Effector memory CD4-positive, alpha-beta T cell (primary cell): ENCODE measurements around the gene ABCG1.

Experiments used
- DNase-seq, 3 donors: peaks; one replicate each; pipeline ENCODE4 v3.0.0-alpha.2; 2020
- H3K27ac ChIP-seq: 2 replicates; pipeline ENCODE4 v1.7.0; 2013; ENCODE audit warnings: mild to moderate bottlenecking, low read length, moderate library complexity; ENCODE audit not compliant: insufficient read depth, poor library complexity, severe bottlenecking
- H3K27me3 ChIP-seq: replicated peaks from 2 replicates; pipeline ENCODE4 v1.7.0; 2013; ENCODE audit warnings: mild to moderate bottlenecking, low read length; ENCODE audit not compliant: insufficient read depth, control insufficient read depth, poor library complexity, severe bottlenecking
- H3K36me3 ChIP-seq: 2 replicates; pipeline ENCODE4 v1.7.0; 2013; ENCODE audit warnings: mild to moderate bottlenecking, low read length, moderate library complexity; ENCODE audit not compliant: control insufficient read depth, insufficient read depth
- H3K4me1 ChIP-seq: 2 replicates; pipeline ENCODE4 v1.7.0; 2013; ENCODE audit warnings: low read length, mild to moderate bottlenecking; ENCODE audit not compliant: control insufficient read depth, insufficient read depth, poor library complexity, severe bottlenecking
- H3K4me3 ChIP-seq: 2 replicates; pipeline ENCODE4 v1.7.0; 2013; ENCODE audit warnings: low read length, low read depth, mild to moderate bottlenecking; ENCODE audit not compliant: insufficient read depth, poor library complexity, severe bottlenecking
- H3K9me3 ChIP-seq: 2 replicates; pipeline ENCODE4 v1.7.0; 2013; ENCODE audit warnings: mild to moderate bottlenecking, low read length, moderate library complexity; ENCODE audit not compliant: control insufficient read depth

ABCG1 gene

DNA sequence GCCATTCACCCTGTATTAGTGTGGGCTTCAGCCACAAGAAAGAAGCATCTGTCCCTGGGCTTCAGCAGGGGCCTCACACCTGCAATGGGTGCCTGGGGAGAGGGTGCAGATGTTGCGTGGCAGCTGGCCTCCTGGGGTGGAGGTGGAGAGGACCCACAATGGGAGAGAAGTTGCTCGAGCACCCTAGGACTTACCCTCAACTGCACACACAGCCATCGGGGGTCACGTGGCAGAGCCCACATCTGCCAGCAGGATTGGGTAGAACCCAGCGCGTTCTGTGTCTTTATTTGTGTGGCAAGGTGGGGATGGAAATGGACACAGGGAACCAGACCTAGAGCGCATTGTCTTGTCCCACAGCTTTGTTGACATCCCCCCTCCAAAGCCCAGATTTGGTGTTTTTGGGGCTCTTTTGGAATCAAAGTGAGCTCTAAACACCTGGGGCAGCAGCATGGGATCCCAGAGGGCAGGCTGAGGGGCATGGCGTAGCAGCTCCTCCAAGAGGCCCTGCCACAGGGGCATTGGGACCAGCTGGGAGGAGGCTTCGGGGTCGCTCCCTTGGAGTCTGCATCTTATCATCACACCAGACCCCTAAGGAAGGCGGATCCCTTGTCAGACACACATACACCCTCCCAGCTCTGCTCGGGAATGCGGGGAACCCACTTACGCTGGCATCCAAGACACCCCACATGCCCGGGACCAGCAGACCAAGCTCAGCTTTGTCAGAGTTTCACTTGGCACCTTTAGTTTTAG is 5.1 kb downstream of the ABCG1 start:
- no peaks in the 10 kb centered on the region for H3K9me3 ChIP-seq
- no peak overlapping the region for H3K27ac ChIP-seq
- peaks cover 30% of the 10 kb centered on the region for H3K4me1 ChIP-seq
- DNase-seq, result no peak
- H3K4me3 ChIP-seq, result no peak overlapping the region
- peaks cover 14% of the 10 kb centered on the region for H3K36me3 ChIP-seq
- no peaks in the 10 kb centered on the region for H3K27me3 ChIP-seq

DNA sequence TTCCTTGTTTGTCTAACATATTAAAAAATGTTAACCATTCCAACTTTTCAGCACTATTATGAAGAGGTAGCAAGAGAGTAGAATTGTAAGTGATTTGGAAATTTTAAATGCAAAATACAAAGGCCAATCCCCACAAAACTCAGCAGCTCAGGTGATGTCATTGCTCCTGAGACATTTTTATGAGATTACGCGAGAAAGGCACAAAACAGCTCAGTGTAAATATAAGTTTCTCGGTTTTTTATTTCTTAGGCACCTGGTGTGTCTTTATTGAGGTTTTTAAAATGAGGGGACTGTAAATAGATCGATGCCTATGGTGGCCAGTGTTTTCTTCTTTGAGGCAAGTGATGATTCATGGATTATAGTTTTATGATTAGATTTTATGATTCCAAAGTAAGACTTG is 6.1 kb downstream of the ABCG1 start:
- DNase-seq, result no peak
- Histone ChIP-seq H3K4me3 (no peak overlapping the region), H3K27ac (no peak overlapping the region), H3K27me3 (no peaks in the 10 kb centered on the region), H3K4me1 (peaks cover 32% of the 10 kb centered on the region), H3K36me3 (peaks cover 14% of the 10 kb centered on the region), H3K9me3 (no peaks in the 10 kb centered on the region)

DNA sequence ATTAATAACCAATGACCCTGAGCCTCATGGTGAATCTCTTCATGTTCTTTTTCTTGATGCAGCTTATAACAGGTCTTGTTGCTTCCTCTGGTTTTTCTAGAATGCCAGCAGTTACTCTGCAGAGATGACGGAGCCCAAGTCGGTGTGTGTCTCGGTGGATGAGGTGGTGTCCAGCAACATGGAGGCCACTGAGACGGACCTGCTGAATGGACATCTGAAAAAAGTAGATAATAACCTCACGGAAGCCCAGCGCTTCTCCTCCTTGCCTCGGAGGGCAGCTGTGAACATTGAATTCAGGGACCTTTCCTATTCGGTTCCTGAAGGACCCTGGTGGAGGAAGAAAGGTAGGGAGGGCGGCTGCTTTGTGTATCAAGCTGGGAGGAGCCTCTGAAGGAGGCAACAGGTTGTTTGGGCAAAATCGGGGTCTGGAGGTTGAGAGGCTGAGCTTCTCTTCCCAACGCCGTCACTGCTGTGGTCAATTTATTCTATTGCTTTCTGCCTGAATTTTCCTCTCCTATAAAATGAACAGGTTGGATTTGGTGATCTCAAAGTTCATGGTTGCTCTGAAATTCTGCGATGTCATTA is 6.7 kb downstream of the ABCG1 start:
- Histone ChIP-seq H3K27me3 (no peaks in the 10 kb centered on the region), H3K4me3 (no peak overlapping the region), H3K36me3 (peaks cover 14% of the 10 kb centered on the region), H3K4me1 (peaks cover 30% of the 10 kb centered on the region), H3K27ac (no peak overlapping the region), H3K9me3 (no peaks in the 10 kb centered on the region)
- DNase-seq, result no peak

DNA sequence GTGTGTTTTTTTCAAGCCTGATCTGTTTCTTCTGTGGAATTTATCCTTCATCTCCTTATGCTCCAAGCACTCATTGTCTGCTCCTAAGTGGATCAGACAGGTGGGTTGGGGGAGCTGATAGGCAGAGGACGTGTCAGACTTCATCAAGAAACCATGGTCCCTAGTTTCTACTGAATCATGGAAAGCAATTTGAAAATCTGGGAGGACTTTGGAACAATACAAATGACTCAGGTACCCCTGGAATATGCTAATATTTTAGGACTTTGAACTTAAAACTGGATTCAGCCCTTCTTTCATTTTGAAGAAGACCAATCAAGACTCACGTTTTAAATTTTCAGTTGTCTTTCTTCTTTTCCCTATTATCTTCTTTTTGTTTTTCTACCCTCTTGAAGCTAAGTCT is 7.7 kb downstream of the ABCG1 start:
- Histone ChIP-seq H3K27me3 (no peaks in the 10 kb centered on the region), H3K27ac (no peak overlapping the region), H3K4me1 (peaks cover 25% of the 10 kb centered on the region), H3K9me3 (no peaks in the 10 kb centered on the region), H3K36me3 (peaks cover 14% of the 10 kb centered on the region), H3K4me3 (no peak overlapping the region)
- no peak for DNase-seq

DNA sequence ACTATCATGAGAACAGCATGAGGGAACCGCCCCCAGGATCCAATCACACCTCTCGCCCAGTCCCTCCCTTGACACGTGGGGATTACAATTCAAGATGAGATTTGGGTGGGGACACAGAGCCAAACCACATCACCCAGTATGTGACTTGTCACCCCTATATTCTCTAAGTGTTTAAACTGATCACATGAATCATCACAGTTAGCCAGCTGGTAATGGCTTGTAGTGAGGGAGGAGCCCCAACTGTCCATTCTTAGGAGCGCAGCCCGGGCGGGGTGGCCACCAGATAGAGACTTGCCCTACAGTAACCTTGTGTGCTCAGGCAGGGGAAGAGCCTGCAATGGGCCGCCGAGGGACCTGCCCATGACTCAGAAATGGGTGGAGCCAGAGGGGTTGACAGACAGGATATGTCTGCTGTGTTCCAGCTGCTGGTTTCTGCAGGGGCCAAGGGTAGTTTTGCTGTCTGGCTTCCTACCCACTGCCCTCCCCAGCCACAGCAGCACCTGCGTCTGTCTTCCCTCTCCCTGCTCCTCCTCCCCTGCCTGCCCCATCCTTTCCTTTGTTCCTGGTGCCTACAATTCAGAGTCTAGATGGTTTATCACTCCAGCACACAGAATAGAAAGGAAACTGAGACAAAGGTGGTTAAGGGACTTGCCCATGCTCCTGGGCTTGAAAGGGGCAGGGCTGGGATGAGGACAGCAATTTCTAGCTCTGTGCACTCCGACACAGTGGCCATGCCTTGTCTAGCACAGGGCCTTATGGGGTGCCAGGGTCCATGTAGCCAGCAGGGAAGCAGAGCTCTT is 9.2 kb downstream of the ABCG1 start:
- H3K4me3 ChIP-seq, result peak overlapping the region; percentile 3
- peak overlapping the region; percentile 84 for H3K27ac ChIP-seq
- H3K27me3 ChIP-seq, result no peaks in the 10 kb centered on the region
- H3K9me3 ChIP-seq, result no peaks in the 10 kb centered on the region
- peaks cover 14% of the 10 kb centered on the region for H3K36me3 ChIP-seq
- peak; percentile 92 to 96 (median 95) for DNase-seq
- H3K4me1 ChIP-seq, result peaks cover 39% of the 10 kb centered on the region

DNA sequence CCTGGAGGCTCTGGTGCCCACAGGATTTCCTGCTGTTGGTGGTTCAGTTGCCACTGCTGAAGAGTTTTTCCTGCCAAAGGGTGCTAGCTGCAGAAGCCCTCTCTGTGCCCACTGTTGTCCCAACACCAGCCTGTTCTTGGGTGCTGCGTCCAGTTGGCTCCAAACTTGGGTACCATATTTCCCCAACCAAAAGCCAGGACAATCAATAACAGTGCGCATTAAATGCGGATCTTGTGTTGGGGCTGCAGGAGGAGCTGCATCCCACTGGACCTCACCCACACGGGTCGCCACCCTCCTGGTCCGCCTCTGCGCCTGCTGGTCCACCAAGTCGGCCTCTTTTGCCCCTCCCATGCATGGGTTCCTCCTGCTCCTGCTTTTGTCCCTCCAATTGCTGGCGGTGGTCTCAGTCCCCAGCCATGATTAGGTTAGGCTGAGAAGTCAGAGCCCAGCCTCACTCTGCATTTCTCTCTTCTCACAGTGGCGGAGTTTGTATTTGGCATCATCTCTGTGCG is 9.8 kb downstream of the ABCG1 start:
- Histone ChIP-seq H3K4me1 (peaks cover 45% of the 10 kb centered on the region), H3K36me3 (peaks cover 14% of the 10 kb centered on the region), H3K9me3 (no peaks in the 10 kb centered on the region), H3K27me3 (no peaks in the 10 kb centered on the region), H3K27ac (peak overlapping the region; percentile 84), H3K4me3 (peak overlapping the region; percentile 3)
- DNase-seq, result no peak

DNA sequence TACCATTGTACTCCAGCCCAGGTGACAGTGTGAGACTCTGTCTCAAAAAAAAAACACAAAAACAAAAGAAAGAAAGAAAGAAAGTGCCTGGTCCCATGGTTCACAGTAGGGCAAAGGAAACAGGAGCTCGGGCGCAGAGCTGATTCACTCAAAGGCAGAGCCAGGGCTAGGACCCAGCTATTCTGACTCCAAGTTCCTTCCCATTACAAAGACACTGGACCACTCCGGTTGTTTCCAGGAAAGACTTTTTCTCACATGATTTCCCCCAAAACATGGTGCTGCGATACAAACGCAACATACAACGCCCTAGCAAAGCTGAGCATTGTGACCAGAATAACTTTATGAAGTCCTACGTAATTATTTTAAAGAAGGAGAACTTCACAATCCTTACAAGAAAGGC is 10.7 kb downstream of the ABCG1 start:
- Histone ChIP-seq H3K27me3 (no peaks in the 10 kb centered on the region), H3K4me1 (peaks cover 52% of the 10 kb centered on the region), H3K9me3 (no peaks in the 10 kb centered on the region), H3K4me3 (no peak overlapping the region), H3K27ac (no peak overlapping the region), H3K36me3 (peaks cover 14% of the 10 kb centered on the region)
- DNase-seq, result no peak

DNA sequence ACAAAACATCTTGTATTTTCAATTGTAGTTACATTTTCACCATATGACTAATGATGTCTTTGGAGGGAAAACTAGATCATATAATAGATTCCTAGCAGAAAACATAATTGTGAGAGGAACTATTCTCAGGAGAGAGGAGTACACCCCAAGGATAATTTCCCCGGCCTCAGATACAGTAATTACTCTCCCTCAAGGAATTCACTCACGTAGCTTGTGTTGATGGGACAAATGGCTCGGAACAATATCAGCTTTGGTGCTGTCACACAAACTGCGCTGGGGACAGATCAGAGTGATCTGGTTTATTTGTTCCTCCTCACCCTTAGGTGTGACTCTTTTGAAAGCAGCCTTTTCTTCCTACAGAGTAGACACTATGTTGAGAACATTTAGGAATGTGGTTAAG is 11.2 kb downstream of the ABCG1 start:
- peaks cover 57% of the 10 kb centered on the region for H3K4me1 ChIP-seq
- H3K27me3 ChIP-seq, result no peaks in the 10 kb centered on the region
- no peaks in the 10 kb centered on the region for H3K9me3 ChIP-seq
- no peak overlapping the region for H3K4me3 ChIP-seq
- DNase-seq, result no peak
- no peak overlapping the region for H3K27ac ChIP-seq
- H3K36me3 ChIP-seq, result peaks cover 14% of the 10 kb centered on the region

DNA sequence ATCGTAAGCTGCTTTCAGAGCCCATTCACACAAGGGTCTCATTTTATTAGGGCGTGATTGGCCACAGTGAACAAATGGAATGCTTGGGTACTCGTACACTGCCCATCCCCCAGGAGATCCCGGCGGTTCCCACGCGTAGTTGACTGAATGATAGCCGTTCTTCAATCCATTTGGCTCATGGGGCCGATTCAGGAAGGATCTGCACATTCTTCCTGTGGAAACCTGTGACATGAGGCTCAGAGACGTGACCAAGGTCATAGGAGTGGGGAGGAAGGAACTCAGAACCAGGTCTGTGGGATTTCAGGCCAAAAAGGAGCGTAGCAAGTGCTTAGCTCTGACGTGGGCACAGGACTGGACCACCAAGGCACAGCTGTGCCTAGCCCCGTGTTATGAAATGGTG is 11.7 kb downstream of the ABCG1 start:
- no peaks in the 10 kb centered on the region for H3K9me3 ChIP-seq
- no peaks in the 10 kb centered on the region for H3K27me3 ChIP-seq
- H3K27ac ChIP-seq, result no peak overlapping the region
- peaks cover 61% of the 10 kb centered on the region for H3K4me1 ChIP-seq
- H3K36me3 ChIP-seq, result peaks cover 11% of the 10 kb centered on the region
- DNase-seq, result no peak
- H3K4me3 ChIP-seq, result no peak overlapping the region

DNA sequence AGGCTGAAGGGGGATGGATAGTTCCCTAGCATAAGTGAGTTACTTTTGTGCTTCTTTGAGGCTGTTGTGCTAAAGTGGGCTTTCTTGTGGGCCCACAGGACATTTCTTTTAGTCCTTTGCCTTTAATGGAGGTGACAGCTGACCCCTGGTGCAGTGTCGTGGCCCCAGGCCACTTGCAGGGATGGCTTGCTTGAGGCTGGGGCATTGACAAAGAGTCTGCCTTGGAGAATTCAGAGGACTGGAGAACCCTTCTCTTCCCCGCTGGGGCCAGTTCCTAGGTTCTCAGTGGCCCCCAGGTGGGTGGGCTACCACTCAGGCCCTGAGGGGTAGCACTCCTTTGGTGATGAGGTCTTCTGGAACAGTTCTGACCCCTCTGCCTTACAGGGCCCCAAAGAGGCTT is 12.8 kb downstream of the ABCG1 start:
- no peaks in the 10 kb centered on the region for H3K9me3 ChIP-seq
- no peak for DNase-seq
- peaks cover 73% of the 10 kb centered on the region for H3K4me1 ChIP-seq
- H3K4me3 ChIP-seq, result no peak overlapping the region
- no peaks in the 10 kb centered on the region for H3K27me3 ChIP-seq
- H3K36me3 ChIP-seq, result peaks cover under 1% of the 10 kb centered on the region
- no peak overlapping the region for H3K27ac ChIP-seq
